Caco-2 (cell line): ENCODE measurements around the gene ZNF490. TPM values are rescaled to one million over a fixed set of nuclear protein-coding genes. Genes with fewer than 3 reads are reported as not detected.

Experiments
- BruUV-seq: library from RNA; stranded (reverse); fragments of 400-500 nt; replicated peaks from 2 replicates; lab custom pipeline; 2021; lab: Mats Ljungman, UMichigan
- CTCF ChIA-PET: fragments of 300-600 bp; sonication (Branson Sonifier 250); formaldehyde crosslinking; loops from one replicate; lab custom pipeline; 2022; ENCODE audit warnings: antibody characterized with exemption; lab: Charles Lee
- POLR2A ChIA-PET: fragments of 300-600 bp; sonication (Branson Sonifier 250); formaldehyde crosslinking; loops from one replicate; lab custom pipeline; 2022; ENCODE audit warnings: antibody characterized with exemption; lab: Charles Lee
- DNase-seq, 2 experiments: peaks; one replicate each; pipeline versions ENCODE4 v3.0.0 to v3.0.0-alpha.2; 2020 to 2022
- H3K27me3 ChIP-seq: replicated peaks from 2 replicates; pipeline ENCODE4 v1.6.0; 2011; ENCODE audit warnings: low read length; ENCODE audit not compliant: control insufficient read depth, insufficient read depth
- H3K36me3 ChIP-seq: 2 replicates; pipeline ENCODE4 v1.5.1; 2011; ENCODE audit warnings: low read length; ENCODE audit not compliant: control insufficient read depth, insufficient read depth
- H3K4me1 ChIP-seq: fragments of 250-450 bp; sonication (Bioruptor Pico); 2 replicates; pipeline ENCODE4 v1.5.1; 2020; ENCODE audit warnings: mild to moderate bottlenecking
- H3K4me3 ChIP-seq: 2 replicates; pipeline ENCODE4 v1.5.1; 2011; ENCODE audit warnings: low read depth, mild to moderate bottlenecking, control low read depth, low read length
- H3K9me3 ChIP-seq: fragments of 250-450 bp; sonication (Bioruptor Pico); 2 replicates; pipeline ENCODE4 v1.5.1; 2020; ENCODE audit warnings: mild to moderate bottlenecking, moderate library complexity
- H3K27ac Mint-ChIP-seq: one replicate; pipeline ENCODE4 v1.8.0; 2022; ENCODE audit warnings: mixed read lengths; ENCODE audit not compliant: unreplicated experiment
- H3K27me3 Mint-ChIP-seq: one replicate; pipeline ENCODE4 v1.8.0; 2022; ENCODE audit warnings: mixed read lengths; ENCODE audit not compliant: insufficient read depth, unreplicated experiment
- H3K36me3 Mint-ChIP-seq: one replicate; pipeline ENCODE4 v1.8.0; 2022; ENCODE audit warnings: mild to moderate bottlenecking, mixed read lengths; ENCODE audit not compliant: insufficient read depth, unreplicated experiment
- H3K4me1 Mint-ChIP-seq: one replicate; pipeline ENCODE4 v1.8.0; 2022; ENCODE audit warnings: low read depth, mixed read lengths; ENCODE audit not compliant: unreplicated experiment
- H3K4me3 Mint-ChIP-seq: one replicate; pipeline ENCODE4 v1.8.0; 2022; ENCODE audit warnings: mild to moderate bottlenecking, moderate library complexity, mixed read lengths; ENCODE audit not compliant: unreplicated experiment
- H3K9me3 Mint-ChIP-seq: one replicate; pipeline ENCODE4 v1.8.0; 2022; ENCODE audit warnings: mixed read lengths; ENCODE audit not compliant: unreplicated experiment
- intact Hi-C: fragments of 100-400 bp; cut with micrococcal nuclease; formaldehyde crosslinking; loops from one replicate; pipeline ENCODE4 v1.10.0; 2022; ENCODE audit not compliant: unreplicated experiment
- total RNA-seq: library from RNA; stranded (reverse); gene quantifications from 2 replicates; pipeline ENCODE4 v1.2.3, GENCODE V29; 2022
- TF ChIP-seq, protein P1 (sequence below), 2 experiments: fragments of 200-600 bp in 1 of 2; IDR thresholded peaks; 1 replicate in 1 of 2; 2 replicates in 1 of 2; pipeline versions ENCODE4 v1.5.1 to v1.8.0; 2011 to 2022; ENCODE audit warnings: antibody characterized with exemption in 1 of 2, control low read depth in 1 of 2, inconsistent platforms in 1 of 2, low read depth in 1 of 2, low read length in 1 of 2, mild to moderate bottlenecking in 1 of 2, moderate library complexity in 1 of 2; ENCODE audit not compliant: insufficient read depth in 1 of 2, severe bottlenecking in 1 of 2, unreplicated experiment in 1 of 2

The ZNF490 gene
- total RNA-seq, 1 experiment from 2014 or later = 6.3 TPM

DNA sequence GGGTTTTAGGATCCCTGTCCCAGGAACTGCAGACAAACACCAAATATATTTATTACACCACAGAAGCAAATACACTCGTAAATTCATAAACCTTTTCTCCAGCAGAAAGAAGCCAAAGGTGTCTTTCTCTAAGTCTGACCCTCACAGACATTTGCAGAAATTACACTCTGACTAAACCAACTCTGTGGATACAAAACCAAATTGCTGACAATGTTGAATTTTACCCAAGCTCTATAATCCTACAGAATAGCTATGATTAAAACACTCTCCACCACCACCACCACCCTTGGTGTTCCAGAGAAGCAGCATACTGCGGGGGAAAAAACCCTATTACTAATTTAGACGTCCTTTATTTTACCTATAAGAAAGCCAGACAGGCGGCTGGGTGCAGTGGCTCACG, 64.5 kb downstream of the ZNF490 start:
- BruUV-seq = no TSS peak
- Mint-ChIP-seq H3K4me3 (no peak overlapping the region), H3K27ac (no peak overlapping the region), H3K27me3 (no peaks in the 10 kb centered on the region), H3K9me3 (peaks cover 10% of the 10 kb centered on the region), H3K4me1 (no peaks in the 10 kb centered on the region), H3K36me3 (peaks cover 83% of the 10 kb centered on the region)
- no peaks in the 10 kb centered on the region for H3K4me1 ChIP-seq
- DNase-seq = no peak
- H3K9me3 ChIP-seq = peaks cover 4% of the 10 kb centered on the region; the same call in 1 of the 2 replicates
- H3K36me3 ChIP-seq = peaks cover 6% of the 10 kb centered on the region
- POLR2A ChIA-PET = no interaction called here
- CTCF ChIA-PET = no interaction called here
- intact Hi-C loops = no loop called here
- TF ChIP-seq, protein P1, sequence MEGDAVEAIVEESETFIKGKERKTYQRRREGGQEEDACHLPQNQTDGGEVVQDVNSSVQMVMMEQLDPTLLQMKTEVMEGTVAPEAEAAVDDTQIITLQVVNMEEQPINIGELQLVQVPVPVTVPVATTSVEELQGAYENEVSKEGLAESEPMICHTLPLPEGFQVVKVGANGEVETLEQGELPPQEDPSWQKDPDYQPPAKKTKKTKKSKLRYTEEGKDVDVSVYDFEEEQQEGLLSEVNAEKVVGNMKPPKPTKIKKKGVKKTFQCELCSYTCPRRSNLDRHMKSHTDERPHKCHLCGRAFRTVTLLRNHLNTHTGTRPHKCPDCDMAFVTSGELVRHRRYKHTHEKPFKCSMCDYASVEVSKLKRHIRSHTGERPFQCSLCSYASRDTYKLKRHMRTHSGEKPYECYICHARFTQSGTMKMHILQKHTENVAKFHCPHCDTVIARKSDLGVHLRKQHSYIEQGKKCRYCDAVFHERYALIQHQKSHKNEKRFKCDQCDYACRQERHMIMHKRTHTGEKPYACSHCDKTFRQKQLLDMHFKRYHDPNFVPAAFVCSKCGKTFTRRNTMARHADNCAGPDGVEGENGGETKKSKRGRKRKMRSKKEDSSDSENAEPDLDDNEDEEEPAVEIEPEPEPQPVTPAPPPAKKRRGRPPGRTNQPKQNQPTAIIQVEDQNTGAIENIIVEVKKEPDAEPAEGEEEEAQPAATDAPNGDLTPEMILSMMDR (IDR thresholded peaks at IDR 0.05; ENCODE audit: insufficient read depth in 1 of 2, low read depth in 1 of 2, low read length in 1 of 2, severe bottlenecking in 1 of 2, unreplicated experiment in 1 of 2) = no peak
- no peak overlapping the region for H3K4me3 ChIP-seq
- no peaks in the 10 kb centered on the region for H3K27me3 ChIP-seq

DNA sequence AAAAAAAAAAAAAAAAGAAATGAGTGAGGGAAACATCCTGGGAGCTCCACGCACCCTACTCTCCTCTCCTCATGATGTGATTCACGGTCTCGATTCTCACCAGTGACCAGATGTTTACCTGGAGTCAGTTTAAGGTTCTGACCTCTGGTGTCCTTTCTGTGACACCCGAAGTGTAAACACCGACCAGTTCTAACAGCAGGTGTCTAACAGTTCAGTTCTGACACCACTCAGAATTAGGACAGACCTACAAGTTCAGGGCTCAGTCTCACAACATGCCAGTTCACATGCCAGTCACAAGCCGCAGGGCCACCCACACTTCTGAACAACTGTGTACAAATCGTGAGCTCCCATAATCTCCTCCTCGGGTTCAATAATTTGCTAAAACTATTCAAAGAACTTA, 65.3 kb downstream of the ZNF490 start:
- Histone ChIP-seq H3K9me3 (peaks cover 4% of the 10 kb centered on the region; the same call in 1 of the 2 replicates), H3K36me3 (peaks cover 6% of the 10 kb centered on the region), H3K4me1 (no peaks in the 10 kb centered on the region), H3K27me3 (no peaks in the 10 kb centered on the region), H3K4me3 (no peak overlapping the region)
- ChIA-PET POLR2A (no interaction called here), CTCF (no interaction called here)
- H3K4me1 Mint-ChIP-seq = no peaks in the 10 kb centered on the region
- intact Hi-C loops = no loop called here
- H3K27ac Mint-ChIP-seq = no peak overlapping the region
- BruUV-seq = no TSS peak
- TF ChIP-seq, protein P1 (IDR thresholded peaks at IDR 0.05; ENCODE audit: insufficient read depth in 1 of 2, low read depth in 1 of 2, low read length in 1 of 2, severe bottlenecking in 1 of 2, unreplicated experiment in 1 of 2) = no peak
- no peaks in the 10 kb centered on the region for H3K27me3 Mint-ChIP-seq
- peaks cover 83% of the 10 kb centered on the region for H3K36me3 Mint-ChIP-seq
- peaks cover 10% of the 10 kb centered on the region for H3K9me3 Mint-ChIP-seq
- DNase-seq = no peak
- H3K4me3 Mint-ChIP-seq = no peak overlapping the region

DNA sequence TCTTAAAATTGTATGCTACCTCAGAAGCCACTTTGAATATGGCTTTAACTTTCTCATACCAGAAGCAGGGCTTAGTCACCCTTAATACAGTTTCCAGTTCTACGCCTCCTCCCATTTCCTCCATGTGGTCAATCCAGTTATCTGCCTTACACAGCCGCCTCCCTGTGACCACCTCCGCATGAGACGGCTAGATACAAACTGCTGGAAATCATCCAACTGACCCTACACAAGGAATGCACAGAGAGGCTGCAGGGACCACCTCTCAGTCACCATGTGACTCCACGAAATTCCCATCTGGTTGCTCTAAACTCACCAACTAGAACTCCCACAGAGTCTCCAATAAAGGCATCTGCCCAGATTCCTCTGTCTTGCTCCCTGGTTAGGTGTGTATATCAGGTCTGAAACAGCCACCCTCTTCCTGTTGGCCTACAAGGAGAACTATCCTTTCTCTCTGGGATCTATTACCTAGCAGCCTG, 66.2 kb downstream of the ZNF490 start:
- Mint-ChIP-seq H3K4me3 (no peak overlapping the region), H3K4me1 (no peaks in the 10 kb centered on the region), H3K27me3 (no peaks in the 10 kb centered on the region), H3K9me3 (peaks cover 10% of the 10 kb centered on the region), H3K27ac (no peak overlapping the region), H3K36me3 (peaks cover 82% of the 10 kb centered on the region)
- intact Hi-C loops = no loop called here
- no TSS peak for BruUV-seq
- ChIA-PET CTCF (no interaction called here), POLR2A (no interaction called here)
- TF ChIP-seq, protein P1 (IDR thresholded peaks at IDR 0.05; ENCODE audit: insufficient read depth in 1 of 2, low read depth in 1 of 2, low read length in 1 of 2, severe bottlenecking in 1 of 2, unreplicated experiment in 1 of 2) = no peak
- Histone ChIP-seq H3K4me1 (no peaks in the 10 kb centered on the region), H3K9me3 (peaks cover 4% of the 10 kb centered on the region; the same call in 1 of the 2 replicates), H3K27me3 (no peaks in the 10 kb centered on the region), H3K4me3 (no peak overlapping the region), H3K36me3 (peaks cover 2% of the 10 kb centered on the region)
- DNase-seq = no peak
